ENCODE measurements around the gene ZNF19. TPM values are rescaled to one million over a fixed set of nuclear protein-coding genes. Genes with fewer than 3 reads are reported as not detected.

Gene ZNF19
- total RNA-seq, 1 donor from 2014 or later, result 6.7 TPM

- no peak for DNase-seq (ENCODE audit: low spot score)
Measured at GRCh38 chr16:71442051-71442440, 47.1 kb downstream of the ZNF19 start, which contains the start of gene TLE7. TSS of gene TLE7 (minus strand) at chr16:71442054. CDS start at chr16:71433324, 8,730 bp downstream.

GRCh38 chr16:71441348-71442050 is 47.6 kb downstream of the ZNF19 start:
- no peak for DNase-seq (ENCODE audit: low spot score)

DNA sequence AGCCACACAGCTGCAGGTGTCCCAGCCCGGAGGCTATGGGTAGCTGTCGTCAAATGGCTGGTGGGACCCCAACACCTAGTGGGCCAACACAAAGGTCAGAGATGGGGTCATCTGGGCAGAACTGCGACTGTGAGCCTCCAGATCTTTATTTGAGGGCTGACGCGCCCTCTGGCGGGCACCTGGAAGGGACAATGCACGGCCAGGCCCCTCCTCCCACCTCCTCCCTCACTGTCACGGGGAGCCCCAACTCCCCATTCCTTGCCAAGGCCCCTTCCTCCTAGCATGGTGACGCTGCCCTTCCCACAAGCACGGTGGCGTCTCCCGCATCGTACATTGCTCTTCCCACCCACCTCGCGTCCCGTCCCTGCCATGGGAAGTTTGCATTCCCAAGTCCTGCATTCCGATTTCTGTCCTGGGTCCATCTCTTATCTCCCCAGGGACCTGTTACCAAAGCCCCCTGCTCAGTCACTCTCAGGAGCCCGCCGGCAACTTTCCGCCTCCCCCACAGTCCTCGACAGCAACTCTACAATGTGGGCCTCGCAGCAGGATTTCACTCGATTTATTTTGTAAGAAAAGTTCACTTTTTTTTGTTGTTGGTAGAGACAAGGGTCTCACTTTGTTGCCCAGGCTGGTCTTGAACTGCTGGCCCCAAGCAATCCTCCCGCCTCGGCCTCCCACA is 48.3 kb downstream of the ZNF19 start:
- DNase-seq (ENCODE audit: low spot score), result no peak

- DNase-seq (ENCODE audit: low spot score), result no peak
Measured at GRCh38 chr16:71439523-71439922, 49.6 kb downstream of the ZNF19 start.

DNA sequence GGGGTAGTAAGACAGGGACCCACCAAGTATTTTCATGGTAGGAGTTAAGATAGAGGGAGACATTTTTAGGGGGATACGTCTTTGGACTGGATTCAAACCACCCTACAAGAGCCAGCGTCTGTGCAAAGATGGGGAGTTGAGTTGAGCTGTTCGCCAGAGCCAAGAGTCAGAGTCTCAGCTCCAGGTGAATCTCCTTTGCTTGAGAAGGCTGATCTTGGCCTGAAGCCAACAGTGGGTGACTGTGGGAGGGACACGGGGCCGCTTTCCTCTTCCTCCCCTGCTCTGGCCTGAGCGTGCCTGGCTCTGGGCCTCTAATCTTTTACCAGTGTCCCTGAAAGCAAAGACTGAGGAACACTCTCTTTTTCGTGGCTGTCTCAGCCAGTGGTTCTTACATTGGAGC is 52.7 kb downstream of the ZNF19 start:
- DNase-seq (ENCODE audit: low spot score), result no peak

- DNase-seq (ENCODE audit: low spot score), result peak; percentile 47
Measured at GRCh38 chr16:71432906-71433305, 56.2 kb downstream of the ZNF19 start.

DNA sequence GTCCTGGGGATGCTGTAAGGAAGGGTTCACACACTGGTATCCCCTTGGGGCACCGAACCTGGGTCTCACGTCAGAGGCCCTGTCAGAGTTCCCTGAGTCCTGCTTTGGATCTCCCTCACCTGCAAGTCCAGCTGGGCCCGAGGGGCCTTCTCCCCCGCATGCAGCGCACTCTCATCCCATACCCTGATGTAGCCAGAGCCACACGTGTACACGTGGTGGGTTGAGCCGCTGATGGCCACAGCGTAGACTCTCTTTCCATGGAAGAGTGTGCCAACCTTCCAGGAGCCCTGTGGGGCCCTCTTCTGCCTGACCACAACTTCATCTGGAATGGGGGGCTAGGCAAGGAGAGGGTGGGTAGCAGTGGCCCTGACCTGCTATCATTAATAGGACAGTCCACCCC is 57.1 kb downstream of the ZNF19 start:
- DNase-seq (ENCODE audit: low spot score), result peak; percentile 88

- peak; percentile 71 for DNase-seq (ENCODE audit: low spot score)
Measured at GRCh38 chr16:71431176-71431575, 57.9 kb downstream of the ZNF19 start.

DNA sequence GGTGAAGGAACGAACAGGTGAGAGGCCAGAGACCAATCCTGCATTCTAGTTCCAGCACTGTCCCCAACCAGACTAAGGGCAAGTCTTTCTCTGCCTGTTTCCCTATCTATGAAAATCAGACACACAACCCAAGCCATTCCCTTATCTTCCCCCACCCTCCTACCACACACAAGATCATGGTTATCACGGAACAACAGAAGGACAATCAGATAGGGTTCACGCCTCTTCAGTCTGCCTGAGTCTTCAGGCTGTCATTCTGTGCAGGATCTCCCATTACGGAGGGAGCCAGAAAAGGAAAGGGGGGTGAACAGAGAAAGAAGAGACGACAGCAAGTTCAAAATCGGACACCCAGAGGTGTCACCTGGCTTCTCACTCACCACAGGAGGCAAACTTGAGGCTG is 58.4 kb downstream of the ZNF19 start:
- DNase-seq (ENCODE audit: low spot score), result no peak

GRCh38 chr16:71429581-71429980 is 59.5 kb downstream of the ZNF19 start:
- no peak for DNase-seq (ENCODE audit: low spot score)

GRCh38 chr16:71428883-71429282 is 60.2 kb downstream of the ZNF19 start:
- DNase-seq (ENCODE audit: low spot score), result no peak

GRCh38 chr16:71428385-71428784 is 60.7 kb downstream of the ZNF19 start:
- no peak for DNase-seq (ENCODE audit: low spot score)

GRCh38 chr16:71426880-71427615 is 62.1 kb downstream of the ZNF19 start:
- DNase-seq (ENCODE audit: low spot score), result peak; percentile 30

- DNase-seq (ENCODE audit: low spot score), result peak; percentile 89
Measured at GRCh38 chr16:71426069-71426879, 62.9 kb downstream of the ZNF19 start.

DNA sequence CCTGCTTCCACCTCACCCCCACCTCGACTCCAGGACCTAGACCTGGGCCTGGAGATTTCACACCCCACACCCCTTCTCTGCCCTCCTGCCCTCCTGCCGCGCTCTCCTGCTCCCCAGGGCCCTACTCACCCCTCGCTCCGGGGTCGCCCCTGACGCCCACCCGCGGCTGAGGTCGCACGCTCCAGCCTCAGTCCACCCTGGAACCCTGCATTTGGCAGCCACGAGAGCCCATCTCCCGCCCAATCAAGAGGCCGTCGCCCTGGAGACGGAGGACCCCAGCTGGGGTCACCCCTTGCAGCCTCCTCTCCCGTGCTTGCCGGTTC is 63.4 kb downstream of the ZNF19 start:
- no peak for DNase-seq (ENCODE audit: low spot score)

- peak; percentile 62 for DNase-seq (ENCODE audit: low spot score)
Measured at GRCh38 chr16:71424626-71425025, 64.5 kb downstream of the ZNF19 start.

DNA sequence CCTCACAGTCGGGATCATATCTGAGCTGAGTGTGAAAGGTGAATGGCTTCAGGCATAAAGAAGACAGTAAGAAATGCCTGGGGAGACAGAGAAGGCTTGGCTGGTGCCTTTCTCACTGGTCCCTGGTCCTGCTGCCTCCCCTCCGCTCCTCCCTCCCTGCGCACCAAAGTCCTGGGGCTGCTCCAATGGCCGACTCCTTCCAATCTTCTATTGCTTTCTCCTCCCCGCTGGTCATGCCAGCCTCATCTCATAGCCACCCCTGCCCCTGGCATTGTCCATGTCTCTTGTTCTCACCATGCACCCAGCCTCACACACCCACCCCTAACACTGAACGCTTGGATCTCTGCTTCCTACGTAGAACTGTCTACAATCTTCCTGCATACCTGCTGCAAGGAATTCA is 65.3 kb downstream of the ZNF19 start:
- peak; percentile 20 for DNase-seq (ENCODE audit: low spot score)
